K562 (cell line): Measurements from ENCODE around the gene VWA8. TPM values are rescaled to one million over a fixed set of nuclear protein-coding genes. Genes with fewer than 3 reads are reported as not detected.

ENCODE experiments used
- ATAC-seq: fragments of 200-7000 bp; cut with Tn5 transposase; 3 replicates; pipeline ENCODE4 v1.9.1; 2020; ENCODE audit warnings: moderate library complexity
- BruUV-seq: library from RNA; stranded (reverse); fragments of 400-500 nt; replicated peaks from 2 replicates; lab custom pipeline; 2021; lab: Mats Ljungman, UMichigan
- CTCF ChIA-PET: fragments of 300-600 bp; formaldehyde crosslinking; extraction: SDS; loops from one replicate; lab custom pipeline; 2021; ENCODE audit warnings: low intra/inter-chr PET ratio; lab: Yijun Ruan, JAX
- POLR2A ChIA-PET: fragments of 300-600, 350-650 bp; sonication (Branson Sonifier 250); formaldehyde crosslinking; extraction: SDS; loops from one replicate; lab custom pipeline; 2021; ENCODE audit warnings: antibody characterized with exemption, inconsistent platforms; lab: Yijun Ruan, JAX
- DNase-seq, 4 experiments: peaks; one replicate each; pipeline versions ENCODE4 v3.0.0 to v3.0.0-alpha.2; 2011 to 2018; ENCODE audit warnings: low spot score in 3 of 4, mixed read lengths in 3 of 4; ENCODE audit errors: extremely low read depth in 1 of 4
- FAIRE-seq: peaks from 2 replicates; lab custom pipeline; 2011; peaks lifted over from hg19 to GRCh38; lab: Jason Lieb, UNC
- H2AFZ ChIP-seq: 2 replicates; pipeline ENCODE4 v1.6.0; 2011; ENCODE audit warnings: low read depth, low read length, control low read depth, inconsistent platforms
- H3K27ac ChIP-seq: fragments of 200-600 bp; 3 replicates; pipeline ENCODE4 v1.8.0; 2011; ENCODE audit warnings: low read depth, mild to moderate bottlenecking, control low read depth, inconsistent platforms, low read length, moderate library complexity, mixed read lengths; ENCODE audit errors: extremely low read depth
- H3K27me3 ChIP-seq, 2 experiments: fragments of 300-600 bp in 1 of 2; 2 replicates in 1 of 2; 3 replicates in 1 of 2; pipeline versions ENCODE4 v1.6.0 to v1.8.0; 2011; ENCODE audit warnings: inconsistent platforms in 2 of 2, low read length in 2 of 2, mild to moderate bottlenecking in 1 of 2, mixed read lengths in 1 of 2, moderate library complexity in 1 of 2; ENCODE audit not compliant: control insufficient read depth in 2 of 2, insufficient read depth in 2 of 2
- H3K36me3 ChIP-seq: fragments of 300-600 bp; 3 replicates; pipeline ENCODE4 v1.8.0; 2011; ENCODE audit warnings: mild to moderate bottlenecking, low read length, inconsistent platforms; ENCODE audit not compliant: control insufficient read depth, insufficient read depth
- H3K4me1 ChIP-seq, 2 experiments: fragments of 200-600 bp in 1 of 2; replicated peaks in 1 of 2; 2 replicates in 1 of 2; 3 replicates in 1 of 2; pipeline versions ENCODE4 v1.5.1 to v1.8.0; 2011; ENCODE audit warnings: inconsistent platforms in 2 of 2, low read length in 2 of 2, mild to moderate bottlenecking in 1 of 2, mixed read lengths in 1 of 2, moderate library complexity in 1 of 2; ENCODE audit not compliant: control insufficient read depth in 2 of 2, insufficient read depth in 2 of 2
- H3K4me2 ChIP-seq: 2 replicates; pipeline ENCODE4 v1.6.1; 2011; ENCODE audit warnings: low read length, control low read depth, inconsistent platforms, mixed read lengths; ENCODE audit not compliant: insufficient read depth
- H3K4me3 ChIP-seq: fragments of 200-600 bp; sonication (generic), shearing (Covaris generic); 2 replicates; pipeline ENCODE4 v1.5.1; 2016; ENCODE audit warnings: control low read depth, inconsistent platforms
- H3K79me2 ChIP-seq: fragments of 200-600 bp; 3 replicates; pipeline ENCODE4 v1.8.0; 2011; ENCODE audit warnings: low read length, inconsistent platforms; ENCODE audit not compliant: control insufficient read depth, insufficient read depth
- H3K9ac ChIP-seq, 2 experiments: 2 replicates each; pipeline versions ENCODE4 v1.6.0 to v1.6.1; 2011; ENCODE audit warnings: low read depth in 2 of 2, low read length in 2 of 2, control low read depth in 1 of 2, inconsistent platforms in 1 of 2, mild to moderate bottlenecking in 1 of 2, mixed read lengths in 1 of 2; ENCODE audit not compliant: insufficient read depth in 1 of 2
- H3K9me1 ChIP-seq: one replicate; pipeline ENCODE4 v1.6.0; 2011; ENCODE audit warnings: inconsistent platforms, mild to moderate bottlenecking, low read length, moderate library complexity; ENCODE audit not compliant: control insufficient read depth, insufficient read depth
- H3K9me3 ChIP-seq: replicated peaks from 2 replicates; pipeline ENCODE4 v1.5.1; 2011; ENCODE audit warnings: low read depth, low read length, inconsistent platforms; ENCODE audit not compliant: control insufficient read depth, insufficient read depth
- H4K20me1 ChIP-seq: replicated peaks from 2 replicates; pipeline ENCODE4 v1.6.1; 2011; ENCODE audit warnings: low read length, inconsistent platforms, mixed read lengths; ENCODE audit not compliant: control insufficient read depth, insufficient read depth
- CAMTA2 ChIP-seq: fragments of 250-450 bp; sonication (Bioruptor Pico); conservative IDR thresholded peaks from 2 replicates; pipeline ENCODE4 v1.5.1; 2022
- CEBPB ChIP-seq: fragments of 450-650 bp; IDR thresholded peaks from 2 replicates; pipeline ENCODE4 v1.6.1; 2016; ENCODE audit warnings: missing genetic modification characterization, missing compliant biosample characterization
- CREB1 ChIP-seq, 2 experiments: sonication (generic) in 1 of 2; formaldehyde crosslinking in 1 of 2; IDR thresholded peaks; 2 replicates each; pipeline versions ENCODE4 v1.6.1 to v1.8.0; 2012 to 2022; ENCODE audit warnings: inconsistent platforms in 1 of 2, mild to moderate bottlenecking in 1 of 2, missing genetic modification reagents in 1 of 2, moderate library complexity in 1 of 2
- EGR1 ChIP-seq: fragments of 450-650 bp; conservative IDR thresholded peaks from 2 replicates; pipeline ENCODE4 v1.6.1; 2017; ENCODE audit warnings: mild to moderate bottlenecking
- HDAC2 ChIP-seq: fragments of 450-650 bp; IDR thresholded peaks from 2 replicates; pipeline ENCODE4 v1.6.1; 2016; ENCODE audit warnings: mild to moderate bottlenecking
- HDAC6 ChIP-seq: IDR thresholded peaks from 2 replicates; pipeline ENCODE4 v1.6.1; 2012; ENCODE audit warnings: low read depth, mild to moderate bottlenecking, control low read depth, inconsistent platforms, low read length, moderate library complexity
- HNRNPUL1 ChIP-seq: fragments of 200-400 bp; formaldehyde crosslinking; IDR thresholded peaks from 2 replicates; pipeline ENCODE4 v1.6.1; 2017; ENCODE audit warnings: low read length
- MTA1 ChIP-seq: fragments of 450-650 bp; IDR thresholded peaks from 2 replicates; pipeline ENCODE4 v1.6.1; 2017; ENCODE audit warnings: borderline replicate concordance
- NFIC ChIP-seq: fragments of 450-650 bp; IDR thresholded peaks from 2 replicates; pipeline ENCODE4 v1.6.1; 2017; ENCODE audit warnings: mild to moderate bottlenecking, inconsistent platforms
- SIN3B ChIP-seq: fragments of 450-650 bp; IDR thresholded peaks from 2 replicates; pipeline ENCODE4 v1.6.1; 2017; ENCODE audit warnings: low read depth, mild to moderate bottlenecking, moderate library complexity
- SPI1 ChIP-seq: IDR thresholded peaks from 2 replicates; pipeline ENCODE4 v1.6.1; 2011; ENCODE audit warnings: low read depth, low read length, control low read depth, borderline replicate concordance
- ZNF699 ChIP-seq: fragments of 250-450 bp; sonication (Bioruptor Pico); IDR thresholded peaks from 2 replicates; pipeline ENCODE4 v1.8.0; 2021; ENCODE audit warnings: mild to moderate bottlenecking, moderate library complexity; ENCODE audit not compliant: insufficient replicate concordance
- WGBS: fragments of 100-300 bp; shearing (Covaris generic); methylation state at CpG from one replicate; pipeline ENCODE4 v1.1.6; 2016; ENCODE audit warnings: low coverage, mixed read lengths; ENCODE audit not compliant: insufficient coverage; ENCODE audit errors: missing lambda C conversion rate; 5-methylcytosine and 5-hydroxymethylcytosine counted together
- in situ Hi-C: fragments of 300-500 bp; cut with MboI; formaldehyde crosslinking; loops from 4 replicates; pipeline ENCODE4 v1.15.0; 2018; ENCODE audit warnings: inconsistent platforms, mixed read lengths
- intact Hi-C: fragments of 100-400 bp; cut with micrococcal nuclease; formaldehyde crosslinking; loops from 2 replicates; pipeline ENCODE4 v1.14.2; 2022
- polyA plus RNA-seq, 8 experiments: library from polyadenylated mRNA; depleted of rRNA in 4 of 8; stranded (reverse) in 5 of 8; unstranded in 3 of 8; fragments of >200 nt; fragmentation: Nextera tagmentation in 2 of 8; fragmentation: Illumina TruSeq in 1 of 8; extraction: Ambion mirVana in 2 of 8; extraction: Trizol in 1 of 8; gene quantifications; 2 replicates each; pipeline versions ENCODE4 v1.2.1 to v1.2.3, GENCODE V29; 2011 to 2014; ENCODE audit warnings: inconsistent platforms in 1 of 8, missing spikeins in 1 of 8
- total RNA-seq, 7 experiments: library from RNA; depleted of rRNA in 6 of 7; stranded (reverse); fragments of >200 nt in 6 of 7; fragmentation: Illumina TruSeq in 2 of 7; extraction: Trizol in 2 of 7; gene quantifications; 2 replicates each; pipeline versions ENCODE4 v1.2.1 to v1.2.3, GENCODE V29; 2011 to 2021; ENCODE audit warnings: low replicate concordance in 1 of 7
- TF ChIP-seq, protein P1 (sequence below): fragments of 200-800 bp; sonication (Bioruptor generic); IDR thresholded peaks from 2 replicates; pipeline ENCODE4 v1.6.1; 2016; ENCODE audit warnings: missing genetic modification characterization, missing compliant biosample characterization
- TF ChIP-seq, protein P2 (sequence below): fragments of 250-450 bp; sonication (Bioruptor Pico); IDR thresholded peaks from 2 replicates; pipeline ENCODE4 v1.5.0; 2021
- TF ChIP-seq, protein P3 (sequence below): sonication (generic); formaldehyde crosslinking; IDR thresholded peaks from 2 replicates; pipeline ENCODE4 v1.8.1; 2023; ENCODE audit warnings: mild to moderate bottlenecking, missing genetic modification reagents, moderate library complexity

The VWA8 gene
- total and polyA plus RNA-seq, 9 of the 15 experiments (the other 6 are each of a cell fraction or from before 2014, with no cell fraction given) = 2.1 to 18.5 (median 13.3) TPM

DNA sequence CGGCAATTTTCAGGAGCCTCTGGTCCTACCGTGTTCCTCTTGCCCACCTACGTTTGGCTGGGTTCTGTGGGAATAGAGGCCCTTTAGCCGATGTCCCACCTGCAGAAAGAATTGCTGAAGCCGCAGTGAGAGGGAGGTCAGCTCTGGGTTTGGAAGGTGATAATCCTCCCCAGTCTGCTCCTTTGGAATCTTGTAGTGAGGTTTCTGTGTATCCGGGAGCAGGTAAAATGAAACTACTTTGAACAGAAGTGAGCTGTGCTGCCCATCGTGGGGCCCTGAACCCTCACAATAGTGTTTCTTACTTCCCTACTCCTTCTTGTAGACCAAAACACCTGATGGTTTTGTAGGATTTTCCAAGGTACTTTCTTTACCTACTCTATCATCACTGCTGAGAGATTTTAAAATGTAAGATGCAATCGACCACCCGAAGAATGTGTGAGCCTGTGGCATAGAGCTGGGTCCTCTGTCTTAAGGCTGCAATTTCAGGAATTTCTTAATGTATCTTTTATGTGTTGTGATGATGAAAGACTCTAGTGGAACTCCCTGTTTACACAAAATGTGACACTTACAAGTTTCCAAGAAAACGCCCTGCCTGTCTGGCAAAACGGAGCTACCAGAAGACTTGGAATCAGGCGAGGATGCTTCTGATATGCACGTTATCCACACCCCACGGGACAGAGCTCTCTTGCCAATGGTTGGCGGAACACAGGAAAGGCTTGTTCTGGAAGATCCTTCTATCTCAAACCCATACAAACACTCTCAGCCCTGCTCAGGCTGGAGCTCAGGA is 427.4 kb downstream of the VWA8 start:
- Histone ChIP-seq H3K27ac (no peak overlapping the region), H3K36me3 (no peaks in the 10 kb centered on the region), H3K9me3 (no peaks in the 10 kb centered on the region), H3K79me2 (no peaks in the 10 kb centered on the region), H2AFZ (peak overlapping the region; percentile 48; the same call in 1 of the 2 replicates), H3K9me1 (no peaks in the 10 kb centered on the region), H3K4me2 (no peak overlapping the region), H3K9ac (no peak overlapping the region), H4K20me1 (no peaks in the 10 kb centered on the region), H3K4me3 (no peak overlapping the region), H3K27me3 (no peaks in the 10 kb centered on the region), H3K4me1 (no peaks in the 10 kb centered on the region)
- DNase-seq (no peak), ATAC-seq (no peak), FAIRE-seq (no peak)
- in situ Hi-C loops (no loop called here), intact Hi-C loops (no loop called here)
- ChIA-PET POLR2A (interaction anchor here (0.7 to 1.9 kb wide), 3 partner anchors 10 to 17 kb away, joined by 3 to 4 read pairs (median 3); no protein-coding TSS in a partner anchor), CTCF (no interaction called here)
- BruUV-seq = no TSS peak
- 8% methylated on average over 15 of the region's 15 CpGs for WGBS
- TF ChIP-seq CEBPB (tag) (no peak), ZNF699 (CRISPR knock-in tag) (no peak), NFIC (no peak), CAMTA2 (no peak), SPI1 (no peak), HNRNPUL1 (no peak), SIN3B (no peak), MTA1 (no peak), EGR1 (no peak), CREB1 (IDR thresholded peaks at IDR 0.05) (no peak), CREB1 (CRISPR knock-in tag; IDR thresholded peaks at IDR 0.05) (no peak), HDAC2 (no peak), HDAC6 (no peak)
- TF ChIP-seq, protein P1, sequence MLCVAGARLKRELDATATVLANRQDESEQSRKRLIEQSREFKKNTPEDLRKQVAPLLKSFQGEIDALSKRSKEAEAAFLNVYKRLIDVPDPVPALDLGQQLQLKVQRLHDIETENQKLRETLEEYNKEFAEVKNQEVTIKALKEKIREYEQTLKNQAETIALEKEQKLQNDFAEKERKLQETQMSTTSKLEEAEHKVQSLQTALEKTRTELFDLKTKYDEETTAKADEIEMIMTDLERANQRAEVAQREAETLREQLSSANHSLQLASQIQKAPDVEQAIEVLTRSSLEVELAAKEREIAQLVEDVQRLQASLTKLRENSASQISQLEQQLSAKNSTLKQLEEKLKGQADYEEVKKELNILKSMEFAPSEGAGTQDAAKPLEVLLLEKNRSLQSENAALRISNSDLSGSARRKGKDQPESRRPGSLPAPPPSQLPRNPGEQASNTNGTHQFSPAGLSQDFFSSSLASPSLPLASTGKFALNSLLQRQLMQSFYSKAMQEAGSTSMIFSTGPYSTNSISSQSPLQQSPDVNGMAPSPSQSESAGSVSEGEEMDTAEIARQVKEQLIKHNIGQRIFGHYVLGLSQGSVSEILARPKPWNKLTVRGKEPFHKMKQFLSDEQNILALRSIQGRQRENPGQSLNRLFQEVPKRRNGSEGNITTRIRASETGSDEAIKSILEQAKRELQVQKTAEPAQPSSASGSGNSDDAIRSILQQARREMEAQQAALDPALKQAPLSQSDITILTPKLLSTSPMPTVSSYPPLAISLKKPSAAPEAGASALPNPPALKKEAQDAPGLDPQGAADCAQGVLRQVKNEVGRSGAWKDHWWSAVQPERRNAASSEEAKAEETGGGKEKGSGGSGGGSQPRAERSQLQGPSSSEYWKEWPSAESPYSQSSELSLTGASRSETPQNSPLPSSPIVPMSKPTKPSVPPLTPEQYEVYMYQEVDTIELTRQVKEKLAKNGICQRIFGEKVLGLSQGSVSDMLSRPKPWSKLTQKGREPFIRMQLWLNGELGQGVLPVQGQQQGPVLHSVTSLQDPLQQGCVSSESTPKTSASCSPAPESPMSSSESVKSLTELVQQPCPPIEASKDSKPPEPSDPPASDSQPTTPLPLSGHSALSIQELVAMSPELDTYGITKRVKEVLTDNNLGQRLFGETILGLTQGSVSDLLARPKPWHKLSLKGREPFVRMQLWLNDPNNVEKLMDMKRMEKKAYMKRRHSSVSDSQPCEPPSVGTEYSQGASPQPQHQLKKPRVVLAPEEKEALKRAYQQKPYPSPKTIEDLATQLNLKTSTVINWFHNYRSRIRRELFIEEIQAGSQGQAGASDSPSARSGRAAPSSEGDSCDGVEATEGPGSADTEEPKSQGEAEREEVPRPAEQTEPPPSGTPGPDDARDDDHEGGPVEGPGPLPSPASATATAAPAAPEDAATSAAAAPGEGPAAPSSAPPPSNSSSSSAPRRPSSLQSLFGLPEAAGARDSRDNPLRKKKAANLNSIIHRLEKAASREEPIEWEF = no peak
- TF ChIP-seq, protein P2, sequence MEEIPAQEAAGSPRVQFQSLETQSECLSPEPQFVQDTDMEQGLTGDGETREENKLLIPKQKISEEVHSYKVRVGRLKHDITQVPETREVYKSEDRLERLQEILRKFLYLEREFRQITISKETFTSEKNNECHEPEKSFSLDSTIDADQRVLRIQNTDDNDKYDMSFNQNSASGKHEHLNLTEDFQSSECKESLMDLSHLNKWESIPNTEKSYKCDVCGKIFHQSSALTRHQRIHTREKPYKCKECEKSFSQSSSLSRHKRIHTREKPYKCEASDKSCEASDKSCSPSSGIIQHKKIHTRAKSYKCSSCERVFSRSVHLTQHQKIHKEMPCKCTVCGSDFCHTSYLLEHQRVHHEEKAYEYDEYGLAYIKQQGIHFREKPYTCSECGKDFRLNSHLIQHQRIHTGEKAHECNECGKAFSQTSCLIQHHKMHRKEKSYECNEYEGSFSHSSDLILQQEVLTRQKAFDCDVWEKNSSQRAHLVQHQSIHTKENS = no peak
- TF ChIP-seq, protein P3, sequence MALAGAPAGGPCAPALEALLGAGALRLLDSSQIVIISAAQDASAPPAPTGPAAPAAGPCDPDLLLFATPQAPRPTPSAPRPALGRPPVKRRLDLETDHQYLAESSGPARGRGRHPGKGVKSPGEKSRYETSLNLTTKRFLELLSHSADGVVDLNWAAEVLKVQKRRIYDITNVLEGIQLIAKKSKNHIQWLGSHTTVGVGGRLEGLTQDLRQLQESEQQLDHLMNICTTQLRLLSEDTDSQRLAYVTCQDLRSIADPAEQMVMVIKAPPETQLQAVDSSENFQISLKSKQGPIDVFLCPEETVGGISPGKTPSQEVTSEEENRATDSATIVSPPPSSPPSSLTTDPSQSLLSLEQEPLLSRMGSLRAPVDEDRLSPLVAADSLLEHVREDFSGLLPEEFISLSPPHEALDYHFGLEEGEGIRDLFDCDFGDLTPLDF (CRISPR knock-in tag) = no peak
